CD4-positive, alpha-beta T cell treated with Interleukin-17A for 4 hours (primary cell): ENCODE results near the gene IL7R.

Source experiments
- DNase-seq: peaks from one replicate; pipeline ENCODE4 v3.0.0-alpha.2; 2020; ENCODE audit warnings: mixed read lengths

Gene IL7R, protein sequence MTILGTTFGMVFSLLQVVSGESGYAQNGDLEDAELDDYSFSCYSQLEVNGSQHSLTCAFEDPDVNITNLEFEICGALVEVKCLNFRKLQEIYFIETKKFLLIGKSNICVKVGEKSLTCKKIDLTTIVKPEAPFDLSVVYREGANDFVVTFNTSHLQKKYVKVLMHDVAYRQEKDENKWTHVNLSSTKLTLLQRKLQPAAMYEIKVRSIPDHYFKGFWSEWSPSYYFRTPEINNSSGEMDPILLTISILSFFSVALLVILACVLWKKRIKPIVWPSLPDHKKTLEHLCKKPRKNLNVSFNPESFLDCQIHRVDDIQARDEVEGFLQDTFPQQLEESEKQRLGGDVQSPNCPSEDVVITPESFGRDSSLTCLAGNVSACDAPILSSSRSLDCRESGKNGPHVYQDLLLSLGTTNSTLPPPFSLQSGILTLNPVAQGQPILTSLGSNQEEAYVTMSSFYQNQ

DNA sequence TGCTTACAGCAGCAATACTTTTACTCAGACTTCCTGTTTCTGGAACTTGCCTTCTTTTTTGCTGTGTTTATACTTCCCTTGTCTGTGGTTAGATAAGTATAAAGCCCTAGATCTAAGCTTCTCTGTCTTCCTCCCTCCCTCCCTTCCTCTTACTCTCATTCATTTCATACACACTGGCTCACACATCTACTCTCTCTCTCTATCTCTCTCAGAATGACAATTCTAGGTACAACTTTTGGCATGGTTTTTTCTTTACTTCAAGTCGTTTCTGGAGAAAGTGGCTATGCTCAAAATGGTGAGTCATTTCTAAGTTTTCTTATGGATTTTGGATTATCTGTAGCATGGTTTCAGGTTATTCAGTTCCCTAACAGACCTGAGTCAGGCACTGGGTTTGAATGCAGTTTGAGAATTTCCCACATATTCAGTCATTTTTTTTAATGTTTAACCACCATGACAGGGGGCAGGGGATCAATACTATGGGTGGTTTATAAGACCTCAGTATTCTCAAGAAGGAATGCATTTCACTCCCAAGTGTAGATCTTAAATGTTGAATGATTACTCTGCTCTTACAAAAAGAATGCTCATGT is at the start of gene IL7R:
Gene IL7R, plus strand, starts transcription at position 127 of the 587 bp plus-strand sequence. Its CDS starts 87 bp downstream, at position 214.
- no peak for DNase-seq

- DNase-seq, result peak; percentile 44
Measured at GRCh38 chr5:35810601-35811000, 46.1 kb upstream of the IL7R start.

DNA sequence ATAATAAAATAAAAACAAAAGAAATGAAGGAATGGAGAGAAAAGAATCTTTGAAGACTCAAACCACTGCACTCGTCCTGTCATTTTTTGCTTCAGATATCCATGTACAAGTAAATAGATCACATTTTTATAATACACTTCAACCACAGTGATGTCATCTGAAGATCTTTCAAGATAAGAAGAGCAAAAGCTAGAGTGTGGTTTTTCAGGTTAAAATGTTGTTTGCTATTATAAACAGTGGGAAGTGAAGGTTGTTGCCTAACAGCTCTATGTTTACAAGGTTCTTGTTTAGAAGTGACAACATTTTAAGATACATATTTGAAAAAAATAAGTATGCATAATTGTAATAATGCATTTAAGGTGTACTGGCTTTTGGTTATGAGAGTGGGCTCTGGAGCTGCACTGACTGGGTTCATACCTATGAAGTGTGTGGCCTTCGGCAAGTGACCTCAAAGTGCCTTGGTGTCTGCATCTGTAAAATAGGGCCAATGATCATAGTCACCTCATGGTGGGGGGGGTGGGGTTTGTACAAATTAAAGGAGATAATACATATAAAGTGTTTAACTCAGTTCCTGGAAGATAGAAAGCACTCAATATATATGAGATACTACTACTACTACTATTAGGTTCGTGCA is 45.5 kb upstream of the IL7R start:
- peak; percentile 55 for DNase-seq

GRCh38 chr5:35813521-35813920 is 43.2 kb upstream of the IL7R start:
- DNase-seq, result no peak

DNA sequence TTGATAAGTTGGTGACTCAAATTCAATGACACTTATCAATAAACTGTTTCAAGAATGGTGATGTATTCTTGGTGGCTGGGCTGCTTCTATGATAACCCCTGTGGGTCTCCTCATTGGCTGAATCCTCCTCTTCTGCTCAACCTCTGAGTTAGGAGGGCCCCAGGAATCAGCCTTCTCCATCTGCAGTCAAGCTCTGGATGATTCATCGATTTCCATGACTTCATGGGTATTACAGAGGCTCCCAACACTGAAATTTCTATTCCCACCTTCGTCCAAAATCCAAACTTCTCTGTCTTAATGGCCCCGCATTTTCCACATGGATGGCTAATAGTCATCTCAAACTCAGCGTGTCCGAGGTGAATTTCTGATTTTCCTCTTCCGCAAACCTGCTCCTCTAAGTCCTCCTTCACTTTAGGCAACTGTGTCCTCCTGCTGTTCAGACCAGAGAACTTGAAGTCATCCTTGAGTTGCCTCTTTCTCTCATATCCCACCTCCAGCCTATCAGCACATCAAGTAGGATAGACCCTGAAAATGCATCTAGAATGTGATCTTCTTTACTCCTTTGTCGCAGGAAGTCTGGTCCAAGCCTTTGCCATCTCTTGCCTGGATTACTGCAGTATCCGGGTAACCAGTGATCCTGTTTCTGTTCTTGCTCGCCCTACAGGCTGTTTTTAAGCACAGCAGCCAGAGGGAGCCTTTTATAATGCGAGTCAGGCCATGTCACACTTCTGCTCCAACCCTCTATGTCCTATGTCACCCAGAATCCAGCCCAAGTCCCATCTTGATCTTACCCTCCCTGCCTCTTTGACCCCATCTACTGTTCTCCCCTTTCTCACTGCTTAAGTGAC is 41.4 kb upstream of the IL7R start:
- DNase-seq, result peak; percentile 56

DNA sequence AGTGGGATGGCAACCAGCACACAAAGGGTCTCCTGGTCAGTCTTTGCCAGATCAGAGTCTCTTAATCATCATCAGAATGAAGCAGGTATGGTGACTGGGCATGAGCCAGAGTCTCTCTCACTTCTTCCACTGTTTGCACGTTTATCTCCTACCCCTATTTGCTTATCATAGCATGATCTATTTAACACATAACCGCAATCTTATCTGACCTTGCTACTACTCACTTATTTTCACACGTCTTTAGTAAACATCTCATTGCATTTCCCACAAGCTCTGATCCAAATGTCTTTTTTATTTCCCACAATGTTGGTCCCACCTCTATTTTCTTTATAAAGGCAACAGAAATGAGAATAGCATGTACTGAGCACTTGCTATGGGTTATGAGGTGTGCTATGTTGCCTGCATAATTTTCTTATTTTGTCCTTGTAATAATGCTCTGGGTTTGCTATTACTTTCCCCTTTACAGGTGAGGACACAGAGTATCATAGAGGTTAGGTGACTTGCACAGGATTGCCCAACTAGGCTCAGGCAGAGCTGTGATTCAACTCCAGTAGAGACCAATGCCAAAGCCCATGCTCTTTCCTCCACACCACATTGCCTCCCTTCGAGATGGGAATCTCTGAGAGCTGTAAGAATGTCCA is 39.7 kb upstream of the IL7R start:
- DNase-seq, result peak; percentile 49

GRCh38 chr5:35819026-35819425 is 37.7 kb upstream of the IL7R start:
- DNase-seq, result no peak

GRCh38 chr5:35819668-35820067 is 37.0 kb upstream of the IL7R start:
- DNase-seq, result no peak

DNA sequence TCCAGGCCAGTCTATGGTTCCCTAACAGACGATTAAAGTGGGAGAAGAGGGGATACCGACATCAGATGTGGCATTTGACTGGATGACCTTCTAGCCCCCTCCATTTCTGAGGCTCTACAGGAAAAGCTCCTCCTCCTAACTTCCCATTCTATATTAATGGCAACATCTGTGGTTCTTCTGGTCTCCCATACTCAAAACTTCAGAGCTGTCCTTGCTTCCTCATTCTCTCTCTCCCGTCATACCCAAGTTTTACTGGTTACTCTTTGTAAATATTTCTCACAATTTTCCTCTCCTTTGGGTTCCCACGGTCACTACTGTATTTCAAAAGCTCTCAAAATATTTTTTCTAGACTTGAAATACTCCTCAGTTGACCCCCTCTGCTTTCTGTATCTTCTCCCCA is 36.0 kb upstream of the IL7R start:
- no peak for DNase-seq

GRCh38 chr5:35821513-35821912 is 35.2 kb upstream of the IL7R start:
- peak; percentile 38 for DNase-seq

GRCh38 chr5:35822511-35822910 is 34.2 kb upstream of the IL7R start:
- DNase-seq, result peak; percentile 75

DNA sequence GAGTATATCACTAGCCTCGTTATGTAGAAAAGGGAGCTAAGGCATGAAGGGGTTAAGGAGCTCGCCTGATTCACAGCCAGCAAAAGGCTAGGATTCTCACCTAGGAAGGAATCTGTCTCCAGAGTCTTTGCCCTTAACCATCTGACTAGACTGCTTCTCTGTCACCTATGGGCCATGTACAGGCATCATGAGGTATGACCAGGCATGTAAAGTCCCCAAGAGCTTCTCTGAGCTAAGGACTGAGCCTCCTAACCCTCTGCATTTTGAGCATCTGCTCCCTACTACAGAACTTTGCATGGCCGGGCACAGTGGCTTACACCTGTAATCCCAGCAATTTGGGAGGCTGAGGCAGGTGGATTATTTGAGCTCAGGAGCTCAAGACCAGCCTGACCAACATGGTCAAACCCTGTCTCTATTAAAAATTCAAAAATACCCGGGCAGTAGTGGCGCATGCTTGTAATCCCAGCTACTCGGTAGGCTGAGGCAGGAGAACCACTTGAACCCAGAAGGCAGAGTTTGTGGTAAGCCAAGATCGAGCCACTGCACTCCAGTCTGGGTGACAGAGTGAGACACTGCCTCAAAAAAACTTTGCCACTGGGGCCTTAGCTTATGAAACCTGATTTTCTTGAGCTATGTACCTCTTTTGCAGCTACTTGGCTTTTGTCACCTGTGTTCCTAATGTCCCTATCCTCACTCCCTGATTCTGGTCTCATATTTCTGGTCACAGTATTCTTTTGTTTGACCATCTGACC is 33.2 kb upstream of the IL7R start:
- DNase-seq, result peak; percentile 46

DNA sequence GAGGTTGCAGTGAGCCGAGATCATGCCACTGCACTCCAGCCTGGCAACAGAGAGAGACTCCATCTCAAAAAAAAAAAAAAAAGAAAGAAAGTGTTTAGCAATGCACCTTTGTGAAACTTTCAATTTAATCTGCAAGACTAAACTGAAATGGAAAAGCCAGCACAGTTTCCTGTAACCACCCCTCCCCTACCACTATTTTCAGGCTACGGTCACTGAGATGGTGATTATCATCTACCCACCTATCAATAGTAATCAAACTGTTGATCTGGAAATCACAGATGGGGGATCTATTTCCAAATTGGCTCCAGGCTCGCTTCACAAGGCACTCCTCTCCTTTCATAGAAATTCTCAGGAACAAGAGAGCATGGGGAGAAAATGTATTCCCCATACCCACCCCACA is 30.6 kb upstream of the IL7R start:
- DNase-seq, result no peak

DNA sequence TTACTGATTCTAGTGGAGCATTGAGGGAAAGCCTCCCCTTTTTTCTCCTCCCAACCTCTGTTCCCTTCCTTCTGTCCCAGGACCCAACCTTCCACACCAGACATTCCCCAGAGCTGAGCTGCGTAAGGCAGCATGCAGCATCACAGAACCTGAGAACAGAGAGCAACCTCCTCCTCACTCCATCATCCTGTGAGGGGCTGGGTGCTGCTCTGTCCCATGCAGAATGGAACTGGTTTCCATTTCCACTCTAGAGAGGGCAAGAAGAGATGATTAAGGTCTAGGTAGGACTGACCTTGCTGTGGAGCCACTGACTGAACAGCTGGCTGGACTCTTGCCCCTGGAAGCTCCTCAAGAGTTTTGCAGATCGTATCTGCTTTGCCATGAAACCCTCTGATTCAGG is 30.1 kb upstream of the IL7R start:
- peak; percentile 38 for DNase-seq

DNA sequence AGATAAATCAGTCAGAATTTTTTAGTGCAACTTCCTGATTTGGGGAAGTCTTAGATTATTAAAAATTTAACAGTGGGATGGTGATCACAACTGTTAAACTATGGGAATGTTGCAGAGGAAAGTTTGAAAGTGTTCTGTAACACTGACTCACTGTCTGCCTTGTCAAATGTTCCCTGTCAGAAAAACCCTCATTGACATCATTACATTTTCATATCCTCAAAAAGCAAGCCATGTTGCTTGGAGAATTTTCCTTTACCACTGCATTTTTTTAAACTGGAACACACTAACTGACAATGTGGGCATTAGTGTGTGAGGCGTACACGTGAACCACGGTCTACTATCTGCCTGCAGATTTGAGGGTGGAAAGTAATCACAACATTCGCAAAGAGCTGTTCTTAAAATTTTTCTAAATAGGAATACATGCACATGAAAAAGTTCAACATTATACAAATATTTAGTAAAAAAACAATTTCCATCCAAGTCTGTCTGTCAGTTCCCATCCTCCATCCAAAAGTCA is 28.6 kb upstream of the IL7R start:
- no peak for DNase-seq

- DNase-seq, result peak; percentile 67
Measured at GRCh38 chr5:35830587-35830986, 26.1 kb upstream of the IL7R start.

DNA sequence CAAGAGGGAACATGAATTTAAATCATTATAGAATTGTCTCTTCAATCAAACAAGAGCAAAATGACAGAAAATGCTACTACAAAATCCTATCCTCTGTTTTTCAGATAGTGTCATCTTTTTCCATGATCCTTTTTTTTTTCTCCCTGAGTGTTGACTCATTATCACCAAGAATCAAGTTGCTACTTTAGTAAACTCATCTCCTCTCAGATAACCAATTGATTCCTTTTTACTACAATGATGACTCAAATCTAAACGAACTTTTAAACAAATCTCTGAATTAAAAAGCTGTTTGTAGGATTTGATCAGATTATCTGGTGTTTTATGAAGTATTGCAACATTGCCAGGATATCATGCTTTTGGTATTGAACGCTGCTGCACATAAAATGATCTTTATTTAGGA is 23.9 kb upstream of the IL7R start:
- DNase-seq, result no peak

- no peak for DNase-seq
Measured at GRCh38 chr5:35833224-35833623, 23.5 kb upstream of the IL7R start.

DNA sequence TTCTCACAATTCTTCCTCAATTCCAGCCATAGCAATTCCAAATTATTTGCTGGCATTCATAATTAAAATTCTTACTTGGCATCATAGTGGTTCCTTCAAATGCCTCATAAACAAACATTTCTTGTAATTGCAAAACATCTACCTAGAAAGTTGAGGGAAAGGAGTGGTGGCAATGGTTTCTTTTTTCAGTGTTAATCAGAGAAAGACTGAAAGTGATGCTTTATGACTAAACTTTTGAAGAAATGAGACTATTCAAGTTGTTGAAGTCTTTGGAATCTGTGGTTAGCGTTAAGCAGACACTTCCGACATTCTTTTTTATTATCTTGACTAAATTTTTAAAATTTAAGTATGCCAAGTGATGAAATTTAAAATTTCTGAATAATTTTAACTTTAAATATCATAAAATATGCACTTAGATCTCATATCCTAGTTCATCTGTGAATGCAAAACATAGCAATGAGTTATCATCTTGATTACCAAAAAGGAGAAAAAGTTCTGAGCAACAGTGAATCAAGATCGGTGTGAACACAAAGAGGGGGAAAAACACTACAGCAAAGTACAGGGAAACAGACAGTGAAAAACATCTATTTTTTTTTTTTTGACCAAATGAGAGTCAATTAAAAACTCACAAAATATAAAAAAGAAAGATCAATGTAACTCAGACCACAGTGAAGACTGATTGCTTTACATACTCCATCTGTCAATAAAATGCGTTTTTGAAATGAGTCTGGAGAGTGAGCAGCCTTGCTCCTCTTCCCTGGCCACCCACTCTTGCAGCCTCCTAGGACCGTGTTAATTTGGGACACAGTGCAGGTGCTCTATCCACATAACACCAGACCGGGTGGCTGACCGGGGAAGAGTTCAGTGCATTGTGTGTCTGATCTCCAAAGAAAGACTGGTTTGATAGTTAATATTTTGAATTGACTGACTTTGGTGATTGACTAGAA is 20.6 kb upstream of the IL7R start:
- DNase-seq, result no peak

DNA sequence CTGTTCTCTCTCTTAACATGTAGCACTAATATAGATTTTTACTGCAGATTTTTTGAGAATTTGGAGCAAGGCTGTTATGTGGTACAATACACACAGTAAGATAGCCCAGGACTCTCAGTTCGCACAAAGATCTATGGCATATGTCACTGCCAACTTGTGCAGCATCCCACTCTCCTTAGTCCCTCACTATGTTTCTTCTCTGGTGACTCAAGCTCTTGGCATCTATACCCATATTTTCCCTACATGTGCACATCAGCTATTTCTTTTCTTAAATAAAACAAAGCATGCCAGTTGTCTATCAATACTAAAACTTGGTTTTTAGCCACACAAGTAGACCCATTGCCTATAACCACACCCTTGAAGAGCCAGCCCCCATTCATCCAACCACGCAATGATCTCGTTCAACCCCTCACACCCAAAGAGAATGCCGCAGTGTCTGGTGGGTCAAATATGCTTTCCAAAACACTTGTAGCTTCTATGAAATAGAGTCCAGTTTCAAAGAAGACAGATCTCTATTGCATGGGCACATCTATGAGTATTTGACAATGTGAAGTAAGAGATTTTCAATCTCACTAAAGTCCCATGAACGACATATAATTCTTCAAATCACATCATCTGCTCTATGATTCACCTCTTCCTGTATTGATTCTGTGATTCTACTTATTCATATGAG is 18.2 kb upstream of the IL7R start:
- DNase-seq, result no peak
